ENCODE data around the gene RGPD8.
"Not testable (repeated sequence)": the region's sequence is repeated elsewhere in the genome, so short reads cannot be mapped to it uniquely, and the experiment has no call there.

Gene RGPD8

GRCh38 chr2:112433480-112433879 lies at the start of gene RGPD8:
RGPD8 (minus strand) TSS chr2:112433645; CDS start chr2:112433453, 192 bp downstream.
- peak; percentile 82 to 86 for DNase-seq

- DNase-seq = no peak
Measured at GRCh38 chr2:112483042-112483473, 49.6 kb upstream of the RGPD8 start.

GRCh38 chr2:112482309-112483041 lies 49.0 kb upstream of the RGPD8 start:
- DNase-seq = peak; percentile 14 to 16

- DNase-seq = peak; percentile 72 to 74
Measured at GRCh38 chr2:112481528-112482233, 48.2 kb upstream of the RGPD8 start, which contains the start of gene TTL. TTL (plus strand) TSS chr2:112482156; CDS start chr2:112482345, 189 bp downstream.

GRCh38 chr2:112481050-112481527 lies 47.6 kb upstream of the RGPD8 start:
- peak; percentile 78 to 79 for DNase-seq

GRCh38 chr2:112480530-112481049 lies 47.1 kb upstream of the RGPD8 start:
- peak in 1 of 2 experiments; percentile 9 for DNase-seq

- DNase-seq = no peak
Measured at GRCh38 chr2:112476434-112476833, 43.0 kb upstream of the RGPD8 start.

- DNase-seq = no peak
Measured at GRCh38 chr2:112474844-112475486, 41.5 kb upstream of the RGPD8 start.

- no peak for DNase-seq
Measured at GRCh38 chr2:112472547-112473263, 39.3 kb upstream of the RGPD8 start.

GRCh38 chr2:112465382-112465781 lies 31.9 kb upstream of the RGPD8 start:
- DNase-seq = no peak

- DNase-seq = no peak
Measured at GRCh38 chr2:112463256-112463655, 29.8 kb upstream of the RGPD8 start.

GRCh38 chr2:112462178-112462577 lies 28.7 kb upstream of the RGPD8 start:
- no peak for DNase-seq

GRCh38 chr2:112459372-112459771 lies 25.9 kb upstream of the RGPD8 start:
- DNase-seq = no peak

GRCh38 chr2:112454586-112454985 lies 21.1 kb upstream of the RGPD8 start:
- no peak for DNase-seq

GRCh38 chr2:112451317-112451716 lies 17.9 kb upstream of the RGPD8 start:
- no peak for DNase-seq

- DNase-seq = no peak
Measured at GRCh38 chr2:112449854-112450253, 16.4 kb upstream of the RGPD8 start.

GRCh38 chr2:112444256-112444655 lies 10.8 kb upstream of the RGPD8 start:
- DNase-seq = not testable (repeated sequence)

- DNase-seq = not testable (repeated sequence)
Measured at GRCh38 chr2:112438603-112439261, 5.3 kb upstream of the RGPD8 start.

- not testable (repeated sequence) for DNase-seq
Measured at GRCh38 chr2:112437405-112437831, 4.0 kb upstream of the RGPD8 start.

- DNase-seq = not testable (repeated sequence)
Measured at GRCh38 chr2:112436993-112437392, 3.5 kb upstream of the RGPD8 start.

- DNase-seq = not testable (repeated sequence)
Measured at GRCh38 chr2:112435716-112436431, 2.4 kb upstream of the RGPD8 start.
